HG03575 (cell line): ENCODE measurements around the gene GMDS.

Source experiments
- ATAC-seq: cut with Tn5 transposase; IDR thresholded peaks from one replicate; pipeline ENCODE4 v1.9.1; 2021; ENCODE audit not compliant: unreplicated experiment, insufficient number of reproducible peaks, low FRiP score; ENCODE audit errors: extremely low read depth

Gene GMDS

GRCh38 chr6:1657771-1658165 lies 587.6 kb downstream of the GMDS start:
- no peak for ATAC-seq

- ATAC-seq, result no peak
These were observed 588.2 kb downstream of the GMDS start for GRCh38 chr6:1657116-1657770.

- no peak for ATAC-seq
These were observed 591.4 kb downstream of the GMDS start for GRCh38 chr6:1654054-1654453.

- ATAC-seq, result no peak
These were observed 592.6 kb downstream of the GMDS start for GRCh38 chr6:1652842-1653241.

GRCh38 chr6:1651362-1651761 lies 594.0 kb downstream of the GMDS start:
- no peak for ATAC-seq

GRCh38 chr6:1645466-1646185 lies 599.8 kb downstream of the GMDS start:
- no peak for ATAC-seq

- no peak for ATAC-seq
These were observed 600.8 kb downstream of the GMDS start for GRCh38 chr6:1644516-1645060.

GRCh38 chr6:1643830-1644445 lies 601.5 kb downstream of the GMDS start:
- ATAC-seq, result no peak

GRCh38 chr6:1643111-1643510 lies 602.3 kb downstream of the GMDS start:
- no peak for ATAC-seq

GRCh38 chr6:1641343-1641885 lies 604.0 kb downstream of the GMDS start:
- ATAC-seq, result no peak

GRCh38 chr6:1640476-1640875 lies 604.9 kb downstream of the GMDS start:
- ATAC-seq, result no peak

- ATAC-seq, result no peak
These were observed 606.0 kb downstream of the GMDS start for GRCh38 chr6:1639430-1639829.

- ATAC-seq, result no peak
These were observed 608.2 kb downstream of the GMDS start for GRCh38 chr6:1636971-1637871.

GRCh38 chr6:1636272-1636825 lies 609.1 kb downstream of the GMDS start:
- ATAC-seq, result no peak

GRCh38 chr6:1635305-1636010 lies 609.9 kb downstream of the GMDS start:
- no peak for ATAC-seq

GRCh38 chr6:1634081-1634480 lies 611.3 kb downstream of the GMDS start:
- no peak for ATAC-seq

GRCh38 chr6:1633366-1634021 lies 611.9 kb downstream of the GMDS start:
- no peak for ATAC-seq

GRCh38 chr6:1631251-1631650 lies 614.2 kb downstream of the GMDS start:
- no peak for ATAC-seq
